ENCODE data around the gene PRKCQ. TPM values are rescaled to one million over a fixed set of nuclear protein-coding genes. Genes with fewer than 3 reads are reported as not detected.

Gene PRKCQ
- total RNA-seq, 1 experiment from 2014 or later: 12.1 TPM

DNA sequence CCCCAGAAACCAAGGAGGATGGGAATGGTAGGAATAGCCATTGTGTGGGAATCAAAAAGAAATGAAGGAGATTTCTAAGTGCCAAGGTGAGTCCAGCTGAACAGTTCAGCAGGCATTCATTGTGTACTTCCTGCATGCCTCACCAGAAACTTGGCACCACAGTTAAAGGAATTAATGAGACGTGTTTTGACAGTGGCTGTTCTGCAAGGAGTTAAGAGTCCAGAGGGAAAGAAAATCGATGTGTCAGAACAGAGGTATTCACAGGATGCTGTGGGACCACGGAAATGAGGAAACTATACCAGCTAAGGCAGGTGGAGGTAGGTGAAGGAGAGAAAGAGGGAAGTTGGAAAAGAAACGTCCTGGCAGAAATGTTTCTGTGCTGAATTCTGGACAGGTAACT lies 78.1 kb downstream of the PRKCQ start:
- Histone ChIP-seq H2AFZ (ENCODE audit: low read length) (no peak overlapping the region), H4K20me1 (ENCODE audit: control insufficient read depth, insufficient read depth, insufficient read length) (no peaks in the 10 kb centered on the region), H4K91ac (ENCODE audit: insufficient read length, low read depth, low read length) (no peak overlapping the region), H2BK20ac (ENCODE audit: low read depth, low read length, poor library complexity, severe bottlenecking) (no peak overlapping the region), H3K4me2 (ENCODE audit: insufficient read depth, insufficient read length, low read length) (no peak overlapping the region), H2BK12ac (ENCODE audit: insufficient read length, low read depth, low read length) (no peak overlapping the region), H3K56ac (ENCODE audit: insufficient read length, low read depth, low read length) (no peak overlapping the region), H4K8ac (replicated peaks; ENCODE audit: insufficient read length, low read depth, low read length) (no peak overlapping the region), H2BK120ac (ENCODE audit: low read depth, low read length, poor library complexity, severe bottlenecking) (no peak overlapping the region), H3K9ac (ENCODE audit: extremely low read depth, insufficient read length, low read length) (no peak overlapping the region), H2AK5ac (ENCODE audit: insufficient read length, low read length) (no peak overlapping the region), H3K27ac (ENCODE audit: insufficient read length, low read depth, low read length) (no peak overlapping the region), H3K4ac (ENCODE audit: low read depth, low read length) (no peak overlapping the region), H3K23me2 (ENCODE audit: insufficient read length, low read depth, low read length, poor library complexity, severe bottlenecking) (no peaks in the 10 kb centered on the region), H3K23ac (ENCODE audit: insufficient read length, low read depth, low read length) (no peak overlapping the region), H3K9me3 (ENCODE audit: control insufficient read depth, low read depth, low read length) (no peaks in the 10 kb centered on the region), H3K79me1 (ENCODE audit: insufficient read depth, low read depth, low read length, poor library complexity, severe bottlenecking) (no peaks in the 10 kb centered on the region), H3T11ph (ENCODE audit: low read length) (no peak overlapping the region), H3K79me2 (ENCODE audit: insufficient read depth, low read length) (no peaks in the 10 kb centered on the region), H2BK5ac (ENCODE audit: insufficient read length, low read length) (no peak overlapping the region), H3K14ac (ENCODE audit: insufficient read depth, low read length) (no peak overlapping the region), H3K4me1 (ENCODE audit: insufficient read depth, low read length) (no peaks in the 10 kb centered on the region), H4K5ac (ENCODE audit: insufficient read length, low read depth, low read length) (no peak overlapping the region), H2BK15ac (ENCODE audit: low read depth, low read length) (no peak overlapping the region), H3K27me3 (ENCODE audit: insufficient read depth, low read length) (no peaks in the 10 kb centered on the region), H3K18ac (ENCODE audit: insufficient read length, low read depth, low read length) (no peak overlapping the region)
- H3K36me3 Mint-ChIP-seq (ENCODE audit: insufficient read depth in 1 of 3, low read depth in 3 of 3): peaks cover 0 to 9% (median 1%) of the 10 kb centered on the region in 3 experiments; a peak in 2 of 7 replicates
- H3K4me1 Mint-ChIP-seq: no peaks in the 10 kb centered on the region
- no peak for TF ChIP-seq CTCF (conservative IDR thresholded peaks at IDR 0.05)
- H3K4me3 Mint-ChIP-seq: no peak overlapping the region
- DNase-seq: no peak
- no peaks in the 10 kb centered on the region for H3K27me3 Mint-ChIP-seq (ENCODE audit: low read depth)
- H3K27ac Mint-ChIP-seq: peak overlapping the region in 1 of 3 experiments; percentile 1; a peak in 1 of 7 replicates
- WGBS (ENCODE audit: extremely low coverage, insufficient read length, low lambda C conversion rate): no CpG with 5 or more reads among the region's 4 CpGs
- no peaks in the 10 kb centered on the region for H3K9me3 Mint-ChIP-seq
